GM12801 (cell line): ENCODE results near the gene PCNX1.

Experiments
- TF ChIP-seq, protein P1 (sequence below): IDR thresholded peaks from one replicate; pipeline ENCODE4 v1.5.1; 2011; ENCODE audit warnings: control low read depth; ENCODE audit not compliant: insufficient read length; ENCODE audit errors: extremely low read depth

Gene PCNX1

DNA sequence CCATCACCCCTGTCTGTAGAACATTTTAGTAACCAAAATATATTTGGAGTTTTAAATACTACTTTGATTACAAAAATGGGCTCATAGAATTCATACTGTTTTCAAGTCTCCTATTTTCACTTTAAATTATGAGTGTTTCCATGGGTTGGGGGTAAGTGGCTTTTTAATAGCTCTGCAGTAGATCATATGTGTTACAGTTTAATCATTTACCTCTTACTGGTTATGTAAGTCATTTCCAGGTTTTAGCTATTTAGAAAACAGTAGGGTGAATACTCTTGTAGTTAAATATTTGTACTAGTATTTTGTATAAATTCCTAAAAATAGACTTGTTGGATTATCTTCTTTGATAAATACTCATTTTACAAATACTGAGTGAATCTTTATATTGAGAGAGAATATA, 8.2 kb downstream of the PCNX1 start:
- TF ChIP-seq, protein P1, sequence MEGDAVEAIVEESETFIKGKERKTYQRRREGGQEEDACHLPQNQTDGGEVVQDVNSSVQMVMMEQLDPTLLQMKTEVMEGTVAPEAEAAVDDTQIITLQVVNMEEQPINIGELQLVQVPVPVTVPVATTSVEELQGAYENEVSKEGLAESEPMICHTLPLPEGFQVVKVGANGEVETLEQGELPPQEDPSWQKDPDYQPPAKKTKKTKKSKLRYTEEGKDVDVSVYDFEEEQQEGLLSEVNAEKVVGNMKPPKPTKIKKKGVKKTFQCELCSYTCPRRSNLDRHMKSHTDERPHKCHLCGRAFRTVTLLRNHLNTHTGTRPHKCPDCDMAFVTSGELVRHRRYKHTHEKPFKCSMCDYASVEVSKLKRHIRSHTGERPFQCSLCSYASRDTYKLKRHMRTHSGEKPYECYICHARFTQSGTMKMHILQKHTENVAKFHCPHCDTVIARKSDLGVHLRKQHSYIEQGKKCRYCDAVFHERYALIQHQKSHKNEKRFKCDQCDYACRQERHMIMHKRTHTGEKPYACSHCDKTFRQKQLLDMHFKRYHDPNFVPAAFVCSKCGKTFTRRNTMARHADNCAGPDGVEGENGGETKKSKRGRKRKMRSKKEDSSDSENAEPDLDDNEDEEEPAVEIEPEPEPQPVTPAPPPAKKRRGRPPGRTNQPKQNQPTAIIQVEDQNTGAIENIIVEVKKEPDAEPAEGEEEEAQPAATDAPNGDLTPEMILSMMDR: no peak

- TF ChIP-seq, protein P1: no peak
Observed at GRCh38 chr14:70916300-70916699, 9.0 kb downstream of the PCNX1 start.

DNA sequence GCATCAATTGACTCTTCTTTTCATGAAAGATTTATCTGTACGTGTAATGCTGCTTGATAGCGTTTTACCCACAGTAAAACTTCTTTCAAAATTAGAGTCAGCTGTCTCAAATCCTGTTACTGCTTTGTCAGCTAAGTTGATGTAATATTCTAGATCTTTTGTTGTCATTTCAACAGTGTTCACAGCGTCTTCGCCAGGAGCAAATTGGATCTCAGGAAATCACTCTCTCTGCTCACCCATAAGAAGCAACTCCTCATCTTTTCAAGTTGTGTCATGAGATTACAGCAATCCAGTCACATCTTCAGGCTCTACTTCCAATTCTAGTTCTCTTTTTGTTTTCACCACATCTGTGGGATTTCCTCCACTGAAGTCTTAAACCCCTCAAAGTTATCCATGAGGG, 9.5 kb downstream of the PCNX1 start:
- TF ChIP-seq, protein P1: no peak

GRCh38 chr14:70917633-70918032, 10.4 kb downstream of the PCNX1 start:
- TF ChIP-seq, protein P1: no peak

DNA sequence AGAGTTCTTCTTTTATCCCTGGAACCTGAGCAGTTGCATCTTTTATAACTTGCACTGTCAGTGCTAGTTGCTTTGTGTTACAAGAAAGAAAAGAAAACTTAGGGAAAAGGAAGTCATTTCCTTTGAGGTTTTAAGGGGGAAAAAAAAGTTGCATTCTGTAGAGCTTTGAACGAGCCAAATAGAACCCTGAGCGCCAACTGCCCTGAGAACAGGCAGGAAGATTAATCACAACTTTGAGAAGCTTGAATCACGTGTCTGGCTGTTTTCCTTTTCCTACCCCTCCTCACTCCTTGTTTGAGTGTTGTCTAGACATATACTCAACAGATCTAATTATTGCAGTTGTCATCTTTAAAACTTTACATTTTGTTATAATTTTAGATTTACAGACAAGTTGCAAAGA, 12.5 kb downstream of the PCNX1 start:
- TF ChIP-seq, protein P1: no peak

DNA sequence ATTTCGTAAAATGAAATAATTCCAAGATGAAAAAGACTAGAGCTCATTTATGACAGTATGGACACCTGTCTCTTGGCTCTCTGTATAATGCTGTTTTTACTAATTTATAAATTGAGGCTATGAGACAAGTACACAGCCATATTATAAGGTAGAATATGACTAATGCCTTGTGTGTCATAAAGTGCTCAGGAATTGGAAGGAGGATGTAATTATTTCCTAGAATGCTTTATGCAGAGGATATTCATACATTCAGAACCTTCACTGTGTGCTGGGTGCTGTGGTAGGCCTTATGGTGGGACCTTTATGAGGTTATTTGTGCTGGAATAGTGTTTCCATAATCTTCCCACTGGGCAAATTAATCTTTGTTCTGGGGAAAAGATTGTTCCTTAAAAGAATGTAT, 13.3 kb downstream of the PCNX1 start:
- TF ChIP-seq, protein P1: no peak

DNA sequence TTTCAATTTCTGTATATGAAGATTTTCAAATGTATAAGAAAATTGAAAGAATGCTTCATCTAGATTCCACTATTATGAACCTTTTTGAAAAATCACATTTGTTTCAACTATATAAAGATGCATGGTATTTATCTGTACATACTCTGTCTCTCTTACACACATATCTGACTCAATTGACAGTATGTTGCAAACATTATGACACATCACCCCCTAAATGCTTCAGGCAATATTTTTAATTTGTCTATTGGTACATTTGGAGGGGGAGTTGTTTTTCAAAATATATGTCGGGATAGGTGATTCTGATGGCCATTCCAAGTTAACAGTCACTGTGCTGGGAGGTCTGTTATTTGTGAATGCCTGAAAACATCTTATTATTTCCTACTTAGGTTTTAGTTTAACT, 14.4 kb downstream of the PCNX1 start:
- TF ChIP-seq, protein P1: no peak

GRCh38 chr14:70924521-70924920, 17.3 kb downstream of the PCNX1 start:
- TF ChIP-seq, protein P1: no peak
